HFF-Myc (cell line): Measurements from ENCODE around the gene KCNQ2.

Source experiments
- DNase-seq: peaks from one replicate; pipeline ENCODE4 v3.0.0-alpha.2; 2011; ENCODE audit warnings: low read depth; ENCODE audit errors: extremely low read depth
- H3K4me3 ChIP-seq: replicated peaks from 2 replicates; pipeline ENCODE4 v1.5.1; 2011; ENCODE audit warnings: low read depth, mild to moderate bottlenecking, control low read depth, low read length
- TF ChIP-seq, protein P1 (sequence below): IDR thresholded peaks from 2 replicates; pipeline ENCODE4 v1.5.1; 2012; ENCODE audit warnings: mild to moderate bottlenecking, low read depth, low read length, control low read depth; ENCODE audit errors: missing control alignments

Gene KCNQ2

DNA sequence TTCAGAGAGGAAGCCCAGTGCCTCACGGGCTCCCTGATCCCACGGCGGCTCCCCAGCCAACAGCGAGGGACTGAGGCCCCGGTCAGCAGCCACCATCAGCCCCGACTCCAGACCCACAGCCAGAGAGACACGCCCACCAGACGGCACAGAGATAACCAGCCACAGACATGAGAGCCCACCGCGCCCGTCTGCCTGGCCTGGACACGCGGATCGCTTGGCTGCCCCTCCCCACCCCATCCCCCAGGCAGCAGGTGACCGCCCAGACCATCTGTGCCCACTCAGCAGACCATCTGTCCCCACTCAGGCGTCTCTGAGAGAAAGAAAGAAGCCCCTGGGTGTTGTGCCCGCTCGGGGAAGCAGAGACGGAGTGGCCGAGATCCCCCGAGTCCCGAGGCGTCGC lies 55.8 kb downstream of the KCNQ2 start:
- no peak for DNase-seq
- TF ChIP-seq, protein P1, sequence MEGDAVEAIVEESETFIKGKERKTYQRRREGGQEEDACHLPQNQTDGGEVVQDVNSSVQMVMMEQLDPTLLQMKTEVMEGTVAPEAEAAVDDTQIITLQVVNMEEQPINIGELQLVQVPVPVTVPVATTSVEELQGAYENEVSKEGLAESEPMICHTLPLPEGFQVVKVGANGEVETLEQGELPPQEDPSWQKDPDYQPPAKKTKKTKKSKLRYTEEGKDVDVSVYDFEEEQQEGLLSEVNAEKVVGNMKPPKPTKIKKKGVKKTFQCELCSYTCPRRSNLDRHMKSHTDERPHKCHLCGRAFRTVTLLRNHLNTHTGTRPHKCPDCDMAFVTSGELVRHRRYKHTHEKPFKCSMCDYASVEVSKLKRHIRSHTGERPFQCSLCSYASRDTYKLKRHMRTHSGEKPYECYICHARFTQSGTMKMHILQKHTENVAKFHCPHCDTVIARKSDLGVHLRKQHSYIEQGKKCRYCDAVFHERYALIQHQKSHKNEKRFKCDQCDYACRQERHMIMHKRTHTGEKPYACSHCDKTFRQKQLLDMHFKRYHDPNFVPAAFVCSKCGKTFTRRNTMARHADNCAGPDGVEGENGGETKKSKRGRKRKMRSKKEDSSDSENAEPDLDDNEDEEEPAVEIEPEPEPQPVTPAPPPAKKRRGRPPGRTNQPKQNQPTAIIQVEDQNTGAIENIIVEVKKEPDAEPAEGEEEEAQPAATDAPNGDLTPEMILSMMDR: no peak
- no peak overlapping the region for H3K4me3 ChIP-seq

DNA sequence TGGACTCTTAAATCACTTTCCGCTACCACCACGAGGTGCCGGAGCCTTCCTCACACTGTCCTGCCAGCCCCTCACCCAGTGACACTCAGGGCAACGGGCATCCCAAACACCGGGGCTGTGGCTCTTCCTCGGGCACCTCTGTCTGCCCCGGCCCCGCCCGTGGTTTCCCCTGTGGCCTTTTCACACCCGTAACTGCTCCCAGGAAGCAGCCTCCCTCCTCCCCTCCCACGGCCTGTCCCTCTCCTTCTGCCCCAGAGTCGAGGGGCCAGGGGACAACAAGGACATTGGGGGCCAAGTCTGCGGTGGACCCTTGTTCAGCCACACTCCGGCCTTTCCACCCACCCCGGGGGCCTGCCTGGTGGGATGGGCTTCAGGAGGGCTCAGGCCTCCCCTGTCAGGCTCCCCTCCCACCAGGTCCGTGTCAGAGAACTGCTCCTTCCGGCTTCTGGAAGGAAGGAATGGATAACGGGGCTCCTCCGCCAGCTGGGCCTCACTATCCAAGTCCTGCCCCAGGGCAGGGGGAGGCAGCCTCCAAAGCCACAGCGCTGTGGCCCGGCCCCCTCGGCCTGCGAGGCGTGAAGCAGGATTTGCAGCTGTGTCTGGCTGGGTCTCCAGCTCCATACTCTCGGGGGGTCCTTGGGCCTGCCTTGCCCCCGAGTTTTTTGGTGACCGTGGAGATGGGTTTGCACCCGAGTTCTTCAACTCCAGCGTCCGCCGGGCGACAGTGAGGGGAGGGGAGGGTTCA lies 56.6 kb downstream of the KCNQ2 start:
- no peak for DNase-seq
- no peak overlapping the region for H3K4me3 ChIP-seq
- TF ChIP-seq, protein P1: no peak

DNA sequence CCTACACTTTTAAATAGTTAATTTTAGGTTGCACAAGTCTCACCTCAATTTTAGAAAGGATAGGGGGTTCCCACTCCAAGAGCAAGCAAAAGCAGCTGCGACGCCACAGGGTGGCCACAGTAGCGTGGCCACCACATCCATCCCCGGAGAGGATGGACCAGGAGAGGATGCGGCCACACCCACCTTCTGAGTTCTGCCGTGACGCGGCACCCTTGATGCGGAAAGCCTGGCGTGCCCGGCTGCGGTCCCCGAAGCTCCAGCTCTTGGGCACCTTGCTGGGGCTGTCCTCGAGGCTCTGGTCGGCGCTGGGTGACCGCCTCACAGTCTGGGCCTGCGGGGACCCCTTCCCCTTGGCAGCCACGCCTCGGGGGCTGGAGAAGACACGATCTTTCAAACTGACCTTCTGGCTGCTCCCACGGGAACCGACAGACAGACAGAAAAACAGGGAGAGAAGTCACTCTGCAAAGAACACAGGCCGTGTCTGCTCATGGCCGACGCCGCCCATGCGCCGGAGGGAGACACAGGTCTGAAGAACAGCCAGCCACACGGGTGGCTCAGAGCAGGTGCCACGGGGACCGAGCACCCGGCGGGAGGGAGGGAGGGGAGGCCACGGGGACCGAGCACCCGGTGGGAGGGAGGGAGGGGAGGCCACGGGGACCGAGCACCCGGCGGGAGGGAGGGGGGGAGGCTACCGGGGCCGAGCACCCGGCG lies 57.6 kb downstream of the KCNQ2 start:
- H3K4me3 ChIP-seq: no peak overlapping the region
- no peak for DNase-seq
- TF ChIP-seq, protein P1: no peak

GRCh38 chr20:63413963-63414684 lies 58.3 kb downstream of the KCNQ2 start:
- TF ChIP-seq, protein P1: no peak
- DNase-seq: no peak

GRCh38 chr20:63413323-63413722 lies 59.1 kb downstream of the KCNQ2 start:
- H3K4me3 ChIP-seq: no peak overlapping the region
- TF ChIP-seq, protein P1: no peak
- DNase-seq: no peak

More at GRCh38 chr20:63413963-63414684, 58.3 kb downstream of the KCNQ2 start:
- no peak overlapping the region for H3K4me3 ChIP-seq

DNA sequence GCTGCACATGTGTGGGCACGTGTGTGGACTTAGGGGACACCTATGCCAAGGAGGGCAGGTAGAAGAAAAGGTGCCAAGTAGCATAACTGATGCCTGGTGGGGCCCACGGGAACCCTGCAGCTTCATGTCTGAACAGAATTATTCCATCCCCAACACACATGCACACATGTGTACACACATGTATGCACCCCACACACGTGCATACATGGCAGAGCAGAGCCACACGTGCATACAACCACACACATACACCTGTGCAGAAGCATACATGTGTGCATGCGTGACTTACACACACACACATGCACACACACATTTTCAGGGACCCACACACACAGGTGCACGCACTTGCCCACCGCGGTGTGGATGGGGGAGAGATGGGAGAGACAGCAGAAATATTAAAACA lies 59.6 kb downstream of the KCNQ2 start:
- DNase-seq: no peak
- no peak overlapping the region for H3K4me3 ChIP-seq
- TF ChIP-seq, protein P1: no peak
